Cardiac septum (tissue), 1 donor: ENCODE results near the gene CST1. TPM values are rescaled to one million over a fixed set of nuclear protein-coding genes. Genes with fewer than 3 reads are reported as not detected.
"Not testable (repeated sequence)": the region's sequence is repeated elsewhere in the genome, so short reads cannot be mapped to it uniquely, and the experiment has no call there.

Source experiments
- DNase-seq: peaks from one replicate; pipeline ENCODE4 v3.0.0-alpha.2; 2020; ENCODE audit warnings: low spot score
- intact Hi-C: fragments of 100-400 bp; cut with DNase I; formaldehyde crosslinking; loops from one replicate; pipeline ENCODE4 v1.14.0; 2022
- long read RNA-seq: library from polyadenylated mRNA; unstranded; transcript quantifications from one replicate; pipeline ENCODE4 v2.0.0, GENCODE V29; 2021
- total RNA-seq: library from RNA; stranded (reverse); fragmentation: NEBNext Ultra II Directional; extraction: Animal tissue kit (Norgen Biotek cat#: 25700); gene quantifications from one replicate; pipeline ENCODE4 v1.2.1, GENCODE V29; 2021
- donor health status: DM: no; HTN: no; CAD: no.

Gene CST1
- not detected for total RNA-seq
- long read RNA-seq = 0 reads

GRCh38 chr20:23750786-23751185 lies at the start of gene CST1:
CST1 (minus strand) TSS chr20:23750935; CDS start chr20:23750866, 69 bp downstream.
- DNase-seq, intact Hi-C loops: not testable (repeated sequence)

- DNase-seq, intact Hi-C loops: not testable (repeated sequence)
Observed at GRCh38 chr20:23799216-23799847, 48.6 kb upstream of the CST1 start.

GRCh38 chr20:23795526-23795925 lies 44.8 kb upstream of the CST1 start:
- intact Hi-C loops = no loop called here
- DNase-seq = no peak

GRCh38 chr20:23794841-23795240 lies 44.1 kb upstream of the CST1 start:
- intact Hi-C loops = no loop called here

GRCh38 chr20:23794065-23794464 lies 43.3 kb upstream of the CST1 start:
- intact Hi-C loops = no loop called here
- no peak for DNase-seq

More at GRCh38 chr20:23794841-23795240, 44.1 kb upstream of the CST1 start:
- no peak for DNase-seq

GRCh38 chr20:23783447-23783846 lies 32.7 kb upstream of the CST1 start:
- no peak for DNase-seq
- intact Hi-C loops = no loop called here

GRCh38 chr20:23782366-23782983 lies 31.7 kb upstream of the CST1 start:
- intact Hi-C loops = no loop called here
- no peak for DNase-seq

GRCh38 chr20:23778676-23779075 lies 27.9 kb upstream of the CST1 start:
- DNase-seq, intact Hi-C loops: not testable (repeated sequence)

- intact Hi-C loops = not testable (repeated sequence)
Observed at GRCh38 chr20:23777380-23777779, 26.6 kb upstream of the CST1 start.

GRCh38 chr20:23776067-23776771 lies 25.5 kb upstream of the CST1 start:
- intact Hi-C loops = no loop called here
- no peak for DNase-seq

More at GRCh38 chr20:23777380-23777779, 26.6 kb upstream of the CST1 start:
- not testable (repeated sequence) for DNase-seq

GRCh38 chr20:23774081-23774480 lies 23.3 kb upstream of the CST1 start:
- DNase-seq = no peak
- intact Hi-C loops = no loop called here

- intact Hi-C loops = no loop called here
- no peak for DNase-seq
Observed at GRCh38 chr20:23773579-23773978, 22.8 kb upstream of the CST1 start.

- intact Hi-C loops = no loop called here
- no peak for DNase-seq
Observed at GRCh38 chr20:23773127-23773526, 22.4 kb upstream of the CST1 start.

- intact Hi-C loops = no loop called here
- DNase-seq = no peak
Observed at GRCh38 chr20:23772074-23772473, 21.3 kb upstream of the CST1 start.

- no peak for DNase-seq
- intact Hi-C loops = no loop called here
Observed at GRCh38 chr20:23770384-23770783, 19.6 kb upstream of the CST1 start.

- intact Hi-C loops, DNase-seq: not testable (repeated sequence)
Observed at GRCh38 chr20:23768520-23768919, 17.8 kb upstream of the CST1 start.

- DNase-seq = no peak
- intact Hi-C loops = no loop called here
Observed at GRCh38 chr20:23766531-23766930, 15.8 kb upstream of the CST1 start.

GRCh38 chr20:23765578-23765977 lies 14.8 kb upstream of the CST1 start:
- no peak for DNase-seq
- intact Hi-C loops = no loop called here

- DNase-seq, intact Hi-C loops: not testable (repeated sequence)
Observed at GRCh38 chr20:23764630-23765029, 13.9 kb upstream of the CST1 start.

- no peak for DNase-seq
- intact Hi-C loops = no loop called here
Observed at GRCh38 chr20:23763345-23763744, 12.6 kb upstream of the CST1 start.
